GM18502 (cell line): Measurements from ENCODE around the gene SLC16A5.
"Not testable (repeated sequence)": the region's sequence is repeated elsewhere in the genome, so short reads cannot be mapped to it uniquely, and the experiment has no call there.

Source experiments
- ATAC-seq: cut with Tn5 transposase; IDR thresholded peaks from one replicate; pipeline ENCODE4 v1.9.1; 2021; ENCODE audit warnings: mild to moderate bottlenecking; ENCODE audit not compliant: unreplicated experiment, poor library complexity

The SLC16A5 gene, protein sequence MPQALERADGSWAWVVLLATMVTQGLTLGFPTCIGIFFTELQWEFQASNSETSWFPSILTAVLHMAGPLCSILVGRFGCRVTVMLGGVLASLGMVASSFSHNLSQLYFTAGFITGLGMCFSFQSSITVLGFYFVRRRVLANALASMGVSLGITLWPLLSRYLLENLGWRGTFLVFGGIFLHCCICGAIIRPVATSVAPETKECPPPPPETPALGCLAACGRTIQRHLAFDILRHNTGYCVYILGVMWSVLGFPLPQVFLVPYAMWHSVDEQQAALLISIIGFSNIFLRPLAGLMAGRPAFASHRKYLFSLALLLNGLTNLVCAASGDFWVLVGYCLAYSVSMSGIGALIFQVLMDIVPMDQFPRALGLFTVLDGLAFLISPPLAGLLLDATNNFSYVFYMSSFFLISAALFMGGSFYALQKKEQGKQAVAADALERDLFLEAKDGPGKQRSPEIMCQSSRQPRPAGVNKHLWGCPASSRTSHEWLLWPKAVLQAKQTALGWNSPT

DNA sequence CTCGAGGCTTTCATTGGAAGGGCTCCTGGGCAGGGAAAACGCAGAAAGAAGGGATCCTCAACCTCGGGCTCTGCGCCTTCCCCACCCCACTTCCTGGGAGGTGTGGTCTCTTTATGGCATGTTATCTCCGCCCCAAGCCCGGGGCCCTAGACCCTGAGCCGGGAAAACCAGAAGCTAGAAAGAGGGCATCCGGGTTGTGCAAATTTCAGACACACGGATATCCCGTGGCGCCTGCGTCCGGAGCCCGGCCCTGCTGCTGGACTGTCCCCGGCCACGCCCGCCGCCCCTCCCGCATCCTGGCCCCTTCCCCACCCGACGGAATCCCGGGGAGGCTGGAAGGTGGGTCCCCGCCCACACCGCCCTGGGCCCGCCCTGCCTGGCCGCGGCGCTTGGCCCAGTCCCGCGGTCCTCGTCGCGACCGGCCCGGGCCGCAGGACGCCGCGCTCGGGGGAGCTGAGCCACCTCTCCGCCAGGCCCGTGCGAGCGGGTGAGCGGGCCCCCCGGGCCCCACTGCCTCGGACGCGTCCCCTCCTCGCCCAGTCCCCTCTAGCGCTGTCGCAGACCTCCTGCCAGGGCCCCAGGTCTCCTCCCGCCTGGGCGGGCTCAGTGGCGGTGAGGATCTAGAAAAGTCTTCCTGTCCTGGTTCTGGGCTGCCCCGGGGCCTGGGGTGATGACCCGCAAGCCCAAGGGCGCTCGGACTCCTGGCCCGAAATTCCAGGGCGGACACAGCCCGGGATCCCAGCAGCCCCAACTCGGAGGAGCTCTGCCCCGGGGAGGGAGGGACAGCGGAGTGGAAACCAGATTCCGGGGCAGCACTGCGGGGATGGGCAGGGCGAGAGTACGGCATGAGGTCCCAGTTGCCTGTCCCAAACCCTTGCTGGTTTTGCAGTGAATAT, at the start of gene SLC16A5:
Gene SLC16A5 (plus strand): TSS at position 397 of the 896 bp plus-strand sequence. CDS start 5,683 bp downstream, outside the sequence.
- peak; percentile 53 for ATAC-seq

DNA sequence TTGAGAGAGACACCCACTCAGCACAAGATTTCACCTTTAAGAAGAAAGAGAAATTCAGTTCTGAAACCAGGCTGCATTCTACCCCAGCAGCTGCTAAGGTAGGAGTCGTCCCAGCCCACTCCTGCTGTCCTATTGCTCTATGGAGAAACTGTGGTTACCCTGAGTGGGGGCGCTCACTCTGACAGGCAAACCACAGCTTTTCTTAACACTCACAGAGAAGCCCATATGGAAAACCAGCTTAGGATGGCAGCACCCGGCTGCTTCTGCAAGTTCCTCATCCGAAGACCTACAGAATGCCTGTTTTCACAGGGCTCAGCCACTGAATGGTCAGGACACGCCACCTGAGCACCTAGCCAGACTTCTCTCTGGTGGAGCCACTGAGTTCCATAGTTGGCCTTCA, 48.5 kb upstream of the SLC16A5 start:
- ATAC-seq, result no peak

DNA sequence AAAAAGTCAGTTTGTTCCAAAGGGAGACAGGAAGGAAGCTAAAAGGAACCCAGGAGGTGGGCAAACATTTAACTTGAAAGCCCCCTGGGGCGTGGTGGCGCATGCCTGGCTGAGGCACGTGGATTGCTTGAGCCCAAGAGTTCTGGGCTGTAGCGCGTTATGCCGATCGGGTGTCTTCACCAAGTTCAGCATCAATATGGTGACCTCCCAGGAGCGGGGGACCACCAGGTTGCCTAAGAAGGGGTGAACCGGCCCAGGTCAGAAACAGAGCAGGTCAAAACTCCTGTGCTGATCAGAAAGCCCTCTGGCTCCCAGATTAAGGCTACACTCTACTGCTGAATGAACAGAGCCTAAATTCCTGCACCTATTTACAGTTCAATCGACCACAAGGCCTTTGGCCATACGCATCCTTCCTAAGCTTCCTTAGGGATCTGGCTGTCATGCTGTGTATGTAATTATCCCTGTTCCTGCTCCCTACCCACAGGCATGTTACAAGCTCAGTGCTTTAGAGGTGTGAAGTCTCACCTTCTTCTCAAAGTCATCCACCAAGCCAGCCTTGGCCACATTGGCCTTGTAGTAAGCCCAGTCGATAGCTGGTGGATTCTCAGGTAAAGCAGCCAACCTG, 46.0 kb upstream of the SLC16A5 start:
- ATAC-seq, result no peak

DNA sequence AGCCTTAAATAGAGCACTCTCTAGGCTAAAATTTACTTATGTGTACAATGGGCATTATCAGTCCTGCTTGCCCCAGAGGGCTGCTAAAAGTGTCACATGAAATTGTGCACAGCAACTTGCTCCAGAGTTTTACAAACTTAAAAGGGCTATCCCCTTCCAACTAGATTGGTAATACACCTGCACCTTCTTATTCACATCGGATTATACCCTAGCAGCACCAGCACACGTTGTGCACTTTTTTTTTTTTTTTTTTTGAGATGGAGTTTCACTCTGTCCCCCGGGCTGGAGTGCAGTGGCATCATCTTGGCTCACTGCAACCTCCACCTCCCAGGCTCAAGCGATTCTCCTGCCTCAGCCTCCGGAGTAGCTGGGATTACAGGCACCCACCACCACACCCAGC, 44.0 kb upstream of the SLC16A5 start:
- not testable (repeated sequence) for ATAC-seq

DNA sequence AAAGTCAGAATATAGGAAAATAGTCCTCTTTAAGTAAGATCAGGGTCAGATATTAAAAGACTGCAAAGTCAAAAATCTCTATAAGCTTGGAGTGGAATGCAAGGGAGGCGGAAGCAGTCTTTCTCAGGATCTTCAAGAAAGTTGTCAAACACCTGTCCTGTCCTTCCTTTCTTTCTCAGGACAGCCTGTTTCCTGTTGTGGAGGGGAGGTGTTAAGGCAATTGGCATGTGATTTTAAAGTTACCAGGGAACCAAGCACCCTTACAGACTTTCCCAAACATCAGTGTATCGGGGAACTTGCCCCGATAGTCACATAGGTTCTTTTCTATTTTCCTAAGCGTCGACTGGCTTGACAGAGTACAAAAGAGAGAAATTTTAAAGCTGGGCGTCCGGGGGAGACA, 43.0 kb upstream of the SLC16A5 start:
- no peak for ATAC-seq

DNA sequence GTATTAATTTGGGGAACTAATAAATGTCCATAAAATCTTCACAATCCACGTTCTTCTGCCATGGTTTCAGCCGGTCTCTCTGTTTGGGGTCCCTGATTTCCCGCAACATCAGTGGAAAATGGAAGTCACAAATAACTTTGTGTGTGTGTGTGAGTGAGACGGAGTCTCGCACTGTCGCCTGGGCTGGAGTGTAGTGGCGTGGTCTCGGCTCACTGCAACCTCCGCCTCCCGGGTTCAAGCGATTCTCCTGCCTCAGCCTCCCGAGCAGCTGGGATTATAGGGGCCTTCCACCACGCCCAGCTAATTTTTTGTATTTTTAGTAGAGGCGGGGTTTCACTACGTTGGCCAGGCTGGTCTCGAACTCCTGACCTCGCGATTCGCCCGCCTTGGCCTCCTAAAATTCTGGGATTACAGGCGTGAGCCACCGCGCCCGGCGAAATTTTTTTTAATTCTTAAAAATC, 41.8 kb upstream of the SLC16A5 start:
- ATAC-seq, result not testable (repeated sequence)

DNA sequence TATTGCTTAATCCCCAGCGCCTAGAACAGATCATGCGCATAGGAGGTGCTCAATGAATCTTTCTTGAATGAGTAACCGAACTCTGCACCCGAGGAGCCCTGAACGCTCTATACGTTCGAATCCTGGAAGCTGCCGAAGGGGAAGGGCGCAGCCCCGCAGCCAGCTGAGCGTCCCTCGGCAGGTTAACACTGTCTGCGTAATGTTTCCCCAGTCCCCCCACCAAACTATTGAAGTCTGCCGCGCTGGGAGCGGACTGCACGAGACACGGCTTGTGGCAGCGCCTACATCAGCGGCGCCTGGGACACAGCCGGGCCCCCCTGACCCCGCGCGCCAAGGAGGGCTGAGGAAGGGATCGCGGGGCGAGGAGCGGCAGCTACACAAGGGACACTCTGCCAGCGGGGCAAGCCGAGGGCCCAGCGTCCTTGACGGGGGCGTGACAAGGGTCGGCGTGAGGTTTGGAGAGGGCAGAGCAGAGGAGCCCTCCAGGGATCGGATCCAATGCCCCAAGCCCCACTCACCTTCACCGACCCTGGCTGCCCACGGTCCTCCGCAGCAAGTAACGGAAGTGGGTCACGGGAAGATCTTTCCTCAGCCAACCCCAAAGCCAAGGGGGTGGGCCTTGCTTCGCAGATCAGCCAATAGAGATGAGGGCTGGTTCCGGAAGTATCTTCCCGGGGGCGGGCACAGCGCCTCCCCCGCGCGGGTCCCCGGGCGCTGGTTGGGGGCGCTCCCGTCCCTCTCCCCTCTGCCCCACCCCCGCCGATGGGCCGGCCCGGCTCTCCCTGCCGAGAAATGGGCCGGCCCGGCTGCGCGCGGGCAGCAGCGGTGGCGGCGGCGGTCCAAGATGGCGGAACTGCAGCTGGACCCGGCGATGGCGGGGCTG, 41.1 kb upstream of the SLC16A5 start, which contains the start of the genes ATP5PD and KCTD2:
Gene ATP5PD (minus strand): TSS at position 563 of the 883 bp plus-strand sequence. CDS start 4,319 bp downstream, outside the sequence.
Gene KCTD2 (plus strand): TSS at position 819 of the 883 bp plus-strand sequence. CDS start 26 bp downstream, at position 845.
- peak; percentile 95 for ATAC-seq

DNA sequence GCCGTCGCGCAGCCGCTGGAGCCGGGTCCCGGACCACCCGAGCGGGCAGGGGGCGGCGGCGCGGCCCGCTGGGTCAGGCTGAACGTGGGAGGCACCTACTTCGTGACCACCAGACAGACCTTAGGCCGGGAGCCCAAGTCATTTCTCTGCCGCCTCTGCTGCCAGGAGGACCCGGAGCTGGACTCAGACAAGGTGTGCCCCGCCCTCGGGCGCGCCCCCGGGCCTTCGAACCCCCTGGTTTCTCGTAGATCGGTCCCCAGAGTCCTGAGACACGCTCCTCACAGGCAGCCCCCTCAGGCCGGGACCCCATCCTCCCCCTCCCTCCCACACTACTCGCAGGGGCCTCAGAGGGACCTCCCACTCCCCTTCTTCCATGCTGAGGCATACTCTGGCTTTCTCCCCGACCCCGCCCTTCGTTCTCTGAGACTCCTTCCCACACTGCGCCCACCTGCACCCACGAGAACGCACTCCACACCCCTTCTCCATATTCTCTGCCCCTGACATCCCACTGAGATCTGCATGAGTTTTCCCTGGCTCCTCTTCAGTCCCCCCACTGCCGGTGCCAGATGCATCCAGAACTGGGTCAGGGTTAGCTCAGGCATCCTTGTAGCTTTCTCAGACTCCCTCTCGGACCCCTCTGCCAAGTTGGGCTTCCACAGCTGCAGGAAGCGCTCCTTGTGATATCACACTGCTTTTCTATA, 40.2 kb upstream of the SLC16A5 start:
- ATAC-seq, result peak; percentile 18

DNA sequence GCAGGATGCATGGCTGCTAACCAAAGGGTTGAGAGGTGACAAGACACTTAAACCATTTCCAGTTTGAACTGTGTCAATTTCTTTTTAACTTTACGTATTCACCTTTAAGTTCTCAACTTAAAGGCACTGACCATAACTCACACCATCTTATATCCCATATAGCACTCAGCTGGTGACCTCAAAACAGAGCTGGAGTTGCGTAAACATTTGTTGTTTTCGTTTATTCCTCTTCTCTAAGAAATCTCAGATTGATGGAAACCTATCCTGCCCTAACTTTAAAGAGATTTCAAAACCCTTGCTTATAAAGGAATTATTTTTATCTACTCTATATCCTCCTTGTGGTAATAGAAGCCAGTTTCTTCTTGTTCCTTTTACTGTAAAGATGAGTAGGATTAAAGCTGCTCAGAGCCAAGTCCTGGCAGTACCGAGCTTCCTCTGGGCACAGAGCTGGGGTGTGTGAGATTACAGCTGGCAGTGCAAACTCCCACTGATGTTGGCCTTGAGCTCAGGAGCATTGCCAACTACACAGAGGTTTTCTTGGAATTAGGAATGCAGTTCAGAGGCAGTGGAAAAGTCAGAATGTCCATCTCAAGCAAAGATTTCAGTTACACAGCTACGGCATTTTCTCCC, 39.4 kb upstream of the SLC16A5 start:
- no peak for ATAC-seq

DNA sequence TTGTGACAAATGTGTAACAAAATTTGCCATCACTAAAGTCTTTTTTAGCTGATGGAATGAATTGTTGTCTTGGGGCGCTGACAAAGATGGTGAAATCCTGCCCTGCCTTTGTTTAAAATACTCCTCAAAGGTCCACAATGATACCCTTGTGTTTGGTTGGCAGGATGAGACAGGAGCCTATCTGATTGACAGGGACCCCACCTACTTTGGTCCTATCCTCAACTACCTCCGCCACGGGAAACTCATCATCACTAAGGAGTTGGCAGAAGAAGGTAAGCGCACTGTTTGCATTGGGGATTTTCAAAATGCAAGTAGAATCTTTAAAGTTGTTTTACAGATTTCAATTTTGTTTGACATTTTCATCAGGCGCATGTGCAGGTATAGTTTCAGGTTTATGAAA, 38.7 kb upstream of the SLC16A5 start:
- ATAC-seq, result no peak

DNA sequence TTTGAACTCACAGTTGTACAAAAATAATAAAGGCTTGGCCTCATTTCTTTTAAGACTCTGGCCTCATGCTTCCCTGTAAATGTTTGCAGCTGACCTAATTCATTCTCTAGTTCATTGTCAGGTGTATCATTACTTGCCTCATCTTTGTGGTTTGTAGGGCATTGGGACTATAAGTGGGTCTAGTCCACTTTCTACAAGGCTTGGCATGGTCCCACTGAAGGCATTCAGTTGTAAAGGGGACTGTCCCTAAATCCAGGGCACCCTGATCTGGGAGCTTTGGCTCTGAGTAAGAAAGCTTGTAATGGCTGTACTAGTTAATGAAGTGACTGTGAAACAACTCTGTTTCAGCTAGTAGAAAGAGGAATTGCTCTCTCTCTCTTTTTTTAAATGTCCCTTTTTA, 38.0 kb upstream of the SLC16A5 start:
- no peak for ATAC-seq

DNA sequence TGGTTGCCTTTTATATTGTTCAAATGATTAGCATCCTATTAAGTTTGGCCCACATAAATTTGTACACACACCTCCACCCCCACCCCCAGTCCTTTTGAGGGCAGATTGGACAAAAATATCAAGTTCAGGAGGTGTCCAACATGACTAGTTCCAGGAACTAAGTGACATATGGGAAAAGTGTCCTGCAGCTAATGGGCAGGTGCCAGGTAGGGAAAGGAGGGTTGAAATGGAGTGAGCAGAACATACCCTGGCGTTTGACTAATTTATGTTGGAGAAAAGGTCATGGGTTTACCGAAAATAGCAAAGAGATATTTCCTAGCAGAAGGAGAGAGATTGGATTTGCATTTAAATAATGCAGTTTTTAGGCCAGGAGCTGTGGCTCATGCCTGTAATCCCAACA, 35.8 kb upstream of the SLC16A5 start:
- no peak for ATAC-seq

DNA sequence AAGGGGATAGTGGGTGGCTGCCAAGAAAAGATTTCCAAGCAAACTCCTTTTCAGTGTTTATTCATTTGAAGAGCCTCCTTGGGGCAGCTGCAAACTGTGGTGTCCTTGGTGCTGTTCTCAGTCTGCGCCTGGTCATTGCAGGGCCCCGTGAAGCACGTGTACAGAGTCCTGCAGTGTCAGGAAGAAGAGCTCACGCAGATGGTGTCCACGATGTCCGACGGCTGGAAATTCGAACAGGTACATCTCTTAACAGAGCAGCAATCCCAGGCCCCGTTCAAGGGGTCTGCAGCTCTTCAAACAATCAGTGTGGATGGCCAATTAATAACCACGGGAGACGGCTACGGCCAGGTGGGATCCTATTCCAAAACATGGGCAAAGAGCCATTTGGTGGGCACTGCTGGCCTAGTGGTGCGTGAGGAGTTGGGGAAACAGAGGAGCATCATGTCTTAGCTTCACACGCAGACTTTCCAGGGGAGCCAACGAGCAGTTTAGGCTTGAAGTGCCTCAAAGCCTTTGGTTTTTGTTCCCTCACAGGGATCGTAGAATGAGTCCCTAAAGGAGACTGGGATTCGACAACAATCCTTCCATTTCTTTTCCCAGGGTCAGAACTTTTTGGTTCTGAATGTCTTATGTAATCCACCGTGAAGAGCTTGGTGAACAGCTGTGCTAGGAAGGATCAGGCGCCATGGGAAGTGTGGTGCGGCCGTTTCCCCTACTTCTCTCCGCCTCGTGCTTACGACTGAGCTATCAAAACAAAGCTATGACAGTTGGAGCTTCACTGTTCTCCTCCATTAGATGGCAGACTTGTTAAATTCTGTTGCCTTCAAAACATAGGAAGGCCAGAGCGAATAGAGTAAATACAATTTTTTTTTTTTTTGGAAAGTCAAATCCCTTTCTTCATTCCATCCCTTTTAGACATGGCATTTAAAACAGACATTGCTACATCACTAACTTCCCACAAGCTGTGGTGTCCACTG, 28.1 kb upstream of the SLC16A5 start:
- no peak for ATAC-seq

DNA sequence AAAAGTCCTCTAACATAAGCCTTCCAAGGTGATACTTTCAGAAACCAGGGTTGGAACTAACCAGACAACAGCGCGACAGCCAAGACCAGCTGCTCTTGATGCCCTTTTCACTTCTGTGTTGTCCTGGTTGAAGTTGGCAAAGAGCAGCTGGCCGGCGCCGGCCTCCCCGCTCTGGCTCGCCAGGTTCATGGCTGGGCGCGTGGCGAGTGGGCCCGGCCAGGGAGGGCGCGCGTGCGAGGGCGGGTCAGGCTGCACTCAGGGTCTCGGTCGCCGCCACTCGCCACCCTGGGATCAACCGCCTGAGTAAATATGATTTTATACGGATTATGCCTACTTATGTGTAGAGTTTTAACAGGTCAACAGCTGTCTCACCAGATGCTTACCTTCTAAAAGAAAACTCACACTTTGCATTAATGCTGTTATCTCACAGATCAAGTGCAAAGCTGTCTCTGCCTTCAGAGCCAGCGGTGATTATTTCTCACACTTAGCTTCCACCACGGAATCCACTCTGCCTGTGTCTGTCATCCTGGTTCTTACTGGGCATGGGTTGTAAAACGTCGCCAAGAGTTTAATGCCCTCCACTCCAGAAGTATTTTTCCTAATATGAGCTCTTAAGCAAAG, 27.2 kb upstream of the SLC16A5 start:
- no peak for ATAC-seq

DNA sequence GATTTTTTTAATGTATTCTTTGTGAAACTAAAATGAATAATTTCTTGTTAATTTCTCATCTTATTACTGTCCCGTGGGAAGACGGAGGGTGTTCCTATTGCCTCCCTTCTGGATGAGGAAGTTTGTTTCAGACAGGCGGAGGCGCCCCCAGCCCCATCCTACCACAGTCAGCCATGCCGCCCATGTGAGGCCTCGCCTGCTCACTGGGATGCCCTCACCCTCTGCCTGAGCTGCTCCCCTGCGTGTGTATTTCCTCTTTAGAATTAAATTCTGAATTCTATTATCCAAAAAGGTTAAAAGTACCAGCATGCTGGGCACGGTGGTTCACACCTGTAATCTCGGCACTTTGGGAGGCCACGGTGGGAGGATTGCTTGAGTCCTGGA, 26.7 kb upstream of the SLC16A5 start:
- no peak for ATAC-seq

DNA sequence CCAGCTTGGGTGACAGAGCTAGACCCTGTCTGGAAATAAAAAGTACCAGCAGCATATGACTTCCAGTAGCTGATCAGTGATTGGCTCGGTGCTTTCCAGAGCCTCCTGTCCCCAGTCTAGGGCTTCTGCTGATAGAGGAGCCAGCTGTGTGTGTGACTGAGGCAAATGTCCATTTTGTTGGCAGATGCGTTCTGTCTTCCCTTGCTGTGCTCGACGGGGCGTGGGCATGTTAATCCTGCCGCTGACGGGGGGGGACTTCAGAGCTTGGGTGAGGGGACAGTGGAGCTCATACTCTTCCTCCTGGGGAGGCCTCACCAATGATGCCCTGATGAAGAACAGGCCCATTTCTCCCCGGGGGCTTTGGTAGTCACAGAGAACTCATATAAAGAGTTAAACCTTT, 26.1 kb upstream of the SLC16A5 start:
- ATAC-seq, result no peak

DNA sequence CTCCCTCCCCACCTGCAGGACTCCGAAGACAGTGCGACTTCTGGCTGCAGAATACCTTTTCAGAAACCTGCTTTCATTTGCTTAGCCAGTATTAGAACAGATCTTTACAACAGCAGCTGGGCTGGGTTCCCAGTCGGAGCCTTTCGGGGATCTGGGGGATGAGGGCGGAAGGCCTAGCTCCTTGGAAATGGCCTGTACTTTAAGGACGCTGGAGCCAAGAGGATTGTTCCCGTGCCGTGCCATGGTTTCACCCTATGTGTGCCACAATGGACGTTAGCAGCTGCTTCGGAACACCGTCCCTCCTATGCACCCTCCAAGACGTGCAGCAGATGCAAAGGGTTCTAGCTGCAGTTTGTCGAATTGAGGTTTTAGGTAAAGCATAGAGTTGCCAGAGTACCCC, 24.6 kb upstream of the SLC16A5 start:
- ATAC-seq, result no peak
